A673 (cell line): ENCODE data around the gene MGAT4A.

Experiments used
- CTCF ChIP-seq: fragments of 300-800, 200-600 bp; sonication (generic); conservative IDR thresholded peaks from 2 replicates; pipeline ENCODE4 v1.5.1; 2017; ENCODE audit warnings: low read depth, mild to moderate bottlenecking, antibody characterized with exemption, low read length, moderate library complexity, mixed read lengths
- EZH2 ChIP-seq: fragments of 200-600 bp; sonication (generic); IDR thresholded peaks from 2 replicates; pipeline ENCODE4 v1.6.1; 2017; ENCODE audit warnings: borderline replicate concordance, low read depth, mild to moderate bottlenecking, mixed read lengths, antibody characterized with exemption, low read length; ENCODE audit not compliant: poor library complexity, severe bottlenecking

DNA sequence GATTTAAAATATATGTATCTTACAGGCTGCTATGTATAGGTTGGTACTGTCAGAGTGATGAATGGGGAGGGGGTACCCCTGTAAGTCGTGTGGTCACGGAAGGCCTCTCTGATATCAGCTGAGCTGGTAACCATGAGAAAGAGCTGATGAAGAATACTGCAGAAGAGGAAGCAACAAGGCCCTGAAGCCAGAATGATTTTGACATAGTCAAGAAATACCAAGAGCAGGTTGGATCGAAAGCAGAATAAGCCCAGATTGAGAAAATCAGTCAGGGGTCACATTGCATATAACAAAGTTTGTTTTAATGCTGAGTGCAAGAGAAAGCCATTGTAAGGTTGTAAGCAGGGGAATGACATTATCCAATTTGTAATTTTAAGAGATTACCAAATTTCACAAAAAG, 65.3 kb downstream of the MGAT4A start:
- TF ChIP-seq EZH2 (no peak), CTCF (no peak)
